A549 (cell line): Measurements from ENCODE around the gene TTLL11.

ENCODE experiments used
- BHLHE40 ChIP-seq: IDR thresholded peaks from 2 replicates; pipeline ENCODE4 v1.6.1; 2012; ENCODE audit warnings: low read depth, low read length, inconsistent platforms
- EHMT2 ChIP-seq: fragments of 200-600 bp; sonication (generic); IDR thresholded peaks from 2 replicates; pipeline ENCODE4 v1.6.1; 2016; ENCODE audit warnings: antibody characterized with exemption, low read depth, mild to moderate bottlenecking, moderate library complexity
- JUN ChIP-seq, 2 experiments: fragments of >200 bp; sonication (Bioruptor Twin); formaldehyde crosslinking; IDR thresholded peaks; 2 replicates in 1 of 2; 3 replicates in 1 of 2; pipeline ENCODE4 v1.6.1; 2016 to 2017
- POLR2A ChIP-seq: IDR thresholded peaks from 2 replicates; pipeline ENCODE4 v1.6.1; 2012; ENCODE audit warnings: mild to moderate bottlenecking, low read length
- TF ChIP-seq, protein P1 (sequence below): fragments of >200 bp; sonication (Bioruptor Twin); formaldehyde crosslinking; IDR thresholded peaks from 3 replicates; pipeline ENCODE4 v1.5.1; 2016
- TF ChIP-seq, protein P2 (sequence below): IDR thresholded peaks from 2 replicates; pipeline ENCODE4 v1.6.1; 2012
- TF ChIP-seq, protein P3 (sequence below): IDR thresholded peaks from 2 replicates; pipeline ENCODE4 v1.6.1; 2012
- TF ChIP-seq, protein P4 (sequence below): IDR thresholded peaks from 2 replicates; pipeline ENCODE4 v1.6.1; 2012; ENCODE audit warnings: low read depth, borderline replicate concordance

DNA sequence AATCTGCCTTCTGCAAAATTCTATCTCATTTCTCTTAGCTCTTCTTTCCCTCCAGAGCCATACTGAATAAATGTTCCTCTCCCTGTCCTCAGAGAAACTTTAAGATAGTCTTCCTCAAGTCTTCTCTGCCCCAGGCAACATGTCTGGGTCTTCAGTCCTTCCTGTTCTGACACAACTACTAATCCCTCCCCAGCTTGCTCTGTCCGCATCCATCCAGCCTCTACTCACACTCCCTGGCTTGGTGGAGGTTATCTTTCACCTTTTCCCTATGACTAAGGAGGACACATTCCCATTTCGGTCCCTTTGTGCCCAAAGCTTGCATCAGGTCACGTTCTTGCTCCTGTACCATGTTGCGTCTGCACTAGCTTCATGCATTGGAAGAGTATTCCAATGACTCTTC lies 143.3 kb downstream of the TTLL11 start:
- TF ChIP-seq EHMT2 (no peak), BHLHE40 (no peak), JUN (IDR thresholded peaks at IDR 0.05) (no peak), POLR2A (no peak)
- TF ChIP-seq, protein P1, sequence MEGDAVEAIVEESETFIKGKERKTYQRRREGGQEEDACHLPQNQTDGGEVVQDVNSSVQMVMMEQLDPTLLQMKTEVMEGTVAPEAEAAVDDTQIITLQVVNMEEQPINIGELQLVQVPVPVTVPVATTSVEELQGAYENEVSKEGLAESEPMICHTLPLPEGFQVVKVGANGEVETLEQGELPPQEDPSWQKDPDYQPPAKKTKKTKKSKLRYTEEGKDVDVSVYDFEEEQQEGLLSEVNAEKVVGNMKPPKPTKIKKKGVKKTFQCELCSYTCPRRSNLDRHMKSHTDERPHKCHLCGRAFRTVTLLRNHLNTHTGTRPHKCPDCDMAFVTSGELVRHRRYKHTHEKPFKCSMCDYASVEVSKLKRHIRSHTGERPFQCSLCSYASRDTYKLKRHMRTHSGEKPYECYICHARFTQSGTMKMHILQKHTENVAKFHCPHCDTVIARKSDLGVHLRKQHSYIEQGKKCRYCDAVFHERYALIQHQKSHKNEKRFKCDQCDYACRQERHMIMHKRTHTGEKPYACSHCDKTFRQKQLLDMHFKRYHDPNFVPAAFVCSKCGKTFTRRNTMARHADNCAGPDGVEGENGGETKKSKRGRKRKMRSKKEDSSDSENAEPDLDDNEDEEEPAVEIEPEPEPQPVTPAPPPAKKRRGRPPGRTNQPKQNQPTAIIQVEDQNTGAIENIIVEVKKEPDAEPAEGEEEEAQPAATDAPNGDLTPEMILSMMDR = no peak
- TF ChIP-seq, protein P2, sequence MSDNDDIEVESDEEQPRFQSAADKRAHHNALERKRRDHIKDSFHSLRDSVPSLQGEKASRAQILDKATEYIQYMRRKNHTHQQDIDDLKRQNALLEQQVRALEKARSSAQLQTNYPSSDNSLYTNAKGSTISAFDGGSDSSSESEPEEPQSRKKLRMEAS = no peak
- TF ChIP-seq, protein P3, sequence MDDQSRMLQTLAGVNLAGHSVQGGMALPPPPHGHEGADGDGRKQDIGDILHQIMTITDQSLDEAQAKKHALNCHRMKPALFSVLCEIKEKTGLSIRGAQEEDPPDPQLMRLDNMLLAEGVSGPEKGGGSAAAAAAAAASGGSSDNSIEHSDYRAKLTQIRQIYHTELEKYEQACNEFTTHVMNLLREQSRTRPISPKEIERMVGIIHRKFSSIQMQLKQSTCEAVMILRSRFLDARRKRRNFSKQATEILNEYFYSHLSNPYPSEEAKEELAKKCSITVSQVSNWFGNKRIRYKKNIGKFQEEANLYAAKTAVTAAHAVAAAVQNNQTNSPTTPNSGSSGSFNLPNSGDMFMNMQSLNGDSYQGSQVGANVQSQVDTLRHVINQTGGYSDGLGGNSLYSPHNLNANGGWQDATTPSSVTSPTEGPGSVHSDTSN = no peak
- TF ChIP-seq, protein P4, sequence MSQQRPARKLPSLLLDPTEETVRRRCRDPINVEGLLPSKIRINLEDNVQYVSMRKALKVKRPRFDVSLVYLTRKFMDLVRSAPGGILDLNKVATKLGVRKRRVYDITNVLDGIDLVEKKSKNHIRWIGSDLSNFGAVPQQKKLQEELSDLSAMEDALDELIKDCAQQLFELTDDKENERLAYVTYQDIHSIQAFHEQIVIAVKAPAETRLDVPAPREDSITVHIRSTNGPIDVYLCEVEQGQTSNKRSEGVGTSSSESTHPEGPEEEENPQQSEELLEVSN = no peak
